HG02870 (cell line): ENCODE measurements around the gene HS3ST2.
"Not testable (repeated sequence)": the region's sequence is repeated elsewhere in the genome, so short reads cannot be mapped to it uniquely, and the experiment has no call there.

ENCODE experiments used
- ATAC-seq: cut with Tn5 transposase; IDR thresholded peaks from one replicate; pipeline ENCODE4 v1.9.1; 2021; ENCODE audit warnings: mild to moderate bottlenecking, moderate library complexity; ENCODE audit not compliant: unreplicated experiment

HS3ST2 gene

DNA sequence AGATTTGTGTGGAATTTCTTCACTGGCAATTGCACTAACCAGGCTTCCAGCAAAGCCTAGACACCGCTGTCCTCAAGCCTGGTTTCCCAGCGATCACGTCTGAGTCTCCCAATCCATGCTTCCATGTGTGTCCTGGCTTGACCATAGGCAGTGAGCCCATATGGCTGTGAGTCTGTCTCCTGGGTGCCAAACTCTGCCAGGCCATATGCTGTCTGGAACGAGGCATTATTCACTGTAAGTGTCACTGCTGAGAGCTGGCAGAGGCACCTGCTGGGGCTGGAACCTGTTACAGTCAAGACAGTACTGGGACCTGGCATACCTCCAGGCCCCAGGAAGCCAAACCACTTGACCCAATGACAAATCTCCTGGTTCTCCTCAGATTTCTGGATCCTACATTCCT lies 60.4 kb downstream of the HS3ST2 start:
- ATAC-seq, result no peak

DNA sequence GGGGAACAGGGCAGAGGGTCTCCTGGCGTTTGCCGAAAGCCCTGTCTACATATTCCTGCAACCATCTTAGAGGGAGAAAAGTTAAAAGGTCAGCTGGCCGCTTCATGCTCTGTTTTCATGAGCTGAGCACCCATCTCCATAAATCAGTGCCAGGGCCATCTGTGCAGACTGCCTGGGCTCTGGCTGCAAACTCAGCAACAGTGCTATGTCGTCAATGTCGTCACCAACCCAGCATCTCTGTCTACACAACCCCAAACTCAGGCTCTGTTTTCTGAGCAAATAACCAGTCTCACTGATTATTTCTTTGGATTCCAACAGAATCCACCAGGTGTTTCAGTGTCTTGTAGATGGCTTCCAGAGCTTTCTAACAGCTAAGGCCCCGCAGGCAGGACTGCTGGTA lies 65.0 kb downstream of the HS3ST2 start:
- ATAC-seq, result no peak

DNA sequence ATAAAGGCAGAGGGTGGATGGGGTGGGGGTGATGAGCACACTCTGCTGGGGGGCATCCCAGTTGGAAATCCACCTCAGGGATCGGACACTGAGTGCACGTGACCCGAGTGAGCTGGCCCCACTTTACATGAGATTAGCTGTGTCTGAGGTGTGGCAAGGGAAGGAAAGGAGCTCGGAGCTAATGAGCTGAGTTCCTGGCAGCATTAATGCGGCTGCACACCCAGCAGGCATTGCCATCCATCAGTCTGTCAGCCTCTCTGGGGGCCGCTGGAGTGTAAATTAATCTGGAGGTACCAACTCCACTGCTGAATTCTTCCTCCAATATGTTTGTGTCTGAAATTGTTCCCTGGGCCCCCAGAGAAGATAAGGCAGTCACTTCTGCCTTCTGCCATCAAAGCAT lies 65.5 kb downstream of the HS3ST2 start:
- no peak for ATAC-seq

DNA sequence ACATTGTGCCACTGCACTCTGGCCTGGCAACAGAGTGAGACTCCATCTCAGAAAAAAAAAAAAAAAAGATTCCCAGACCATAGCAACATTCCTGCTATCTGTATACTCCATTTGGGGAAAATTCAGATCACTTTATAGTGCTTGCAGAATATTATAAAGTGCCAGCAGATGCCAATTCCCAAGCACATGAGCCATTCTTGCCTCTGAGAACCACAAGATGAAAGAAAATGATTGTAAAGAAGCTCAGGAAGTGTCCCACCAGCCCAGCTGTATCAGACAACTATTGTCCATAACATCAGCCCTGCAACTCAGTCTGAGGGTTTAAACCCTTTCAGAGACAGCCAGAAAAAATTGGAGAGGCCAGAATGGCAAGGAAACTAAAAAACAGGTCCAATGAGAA lies 69.0 kb downstream of the HS3ST2 start:
- no peak for ATAC-seq

DNA sequence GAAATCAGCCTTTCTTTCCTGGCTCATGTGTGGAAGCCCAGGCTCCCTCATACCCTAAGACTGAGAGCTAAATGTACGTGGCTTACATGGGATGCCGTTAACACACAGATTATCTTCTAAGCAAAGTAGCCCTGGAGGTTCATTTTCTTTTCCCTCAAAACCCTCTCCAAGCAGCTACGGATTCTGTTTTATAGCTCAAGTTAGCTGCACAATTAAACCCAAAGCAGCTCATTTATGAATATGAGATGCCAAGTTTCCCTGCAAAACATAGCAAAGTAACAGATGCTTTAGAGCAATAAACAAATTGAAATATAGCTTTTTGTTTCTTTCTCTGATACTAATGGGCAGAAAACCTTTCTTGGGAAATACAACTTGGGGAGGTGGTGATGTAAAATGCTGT lies 72.0 kb downstream of the HS3ST2 start:
- ATAC-seq, result no peak

DNA sequence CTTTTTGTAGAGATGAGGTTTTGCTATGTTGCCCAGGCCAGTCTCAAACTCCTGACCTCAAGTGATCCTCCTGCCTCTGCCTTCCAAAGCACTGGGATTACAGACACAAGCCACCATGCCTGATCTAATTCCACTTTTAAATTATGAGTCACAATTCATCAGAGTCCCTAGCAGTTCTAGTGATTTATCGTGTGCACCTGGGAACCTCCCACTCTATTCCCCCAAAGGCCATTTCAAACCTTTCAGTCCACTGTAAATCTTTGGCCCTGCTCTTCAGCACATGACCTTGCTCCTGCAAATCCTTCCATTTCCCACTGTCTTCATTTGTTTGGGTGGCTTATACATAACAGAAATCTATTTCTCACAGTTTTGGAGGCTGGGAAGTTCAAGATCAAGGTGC lies 73.0 kb downstream of the HS3ST2 start:
- no peak for ATAC-seq

DNA sequence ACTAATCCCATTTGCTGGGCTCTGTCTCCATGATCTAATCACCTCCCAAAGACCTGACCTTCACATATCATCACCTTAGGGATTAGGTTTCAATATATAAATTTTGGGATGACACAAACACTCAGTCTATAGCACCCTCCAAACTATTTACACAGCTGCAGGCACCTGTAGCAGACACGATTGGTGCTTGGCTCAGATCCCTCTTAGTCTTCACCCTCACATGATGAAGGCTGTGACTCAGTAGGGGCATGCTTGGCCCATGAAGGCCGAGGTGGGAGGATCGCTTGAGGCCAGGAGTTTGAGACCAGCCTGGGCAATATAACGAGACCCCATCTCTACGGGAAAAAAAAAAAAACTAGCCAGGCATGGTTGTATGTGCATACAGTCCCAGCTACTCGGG lies 73.5 kb downstream of the HS3ST2 start:
- no peak for ATAC-seq

DNA sequence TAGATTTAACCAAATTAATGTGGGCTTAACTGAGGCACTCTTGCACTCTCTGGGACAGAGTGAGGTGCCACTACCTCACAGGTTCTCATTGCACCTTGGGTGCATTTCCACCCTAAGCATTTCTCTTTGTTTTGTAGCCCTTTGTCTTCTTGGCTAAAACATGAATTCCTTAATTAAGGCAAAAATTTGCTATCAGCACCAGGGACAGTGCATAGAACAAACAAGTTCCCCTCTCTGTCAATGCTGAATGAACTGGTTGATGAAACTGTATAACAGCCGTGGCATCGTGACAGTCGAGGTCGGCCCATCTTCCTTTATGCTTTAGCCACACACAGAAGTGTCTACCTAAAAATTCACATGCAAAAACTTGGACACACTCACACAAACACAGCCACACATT lies 74.8 kb downstream of the HS3ST2 start:
- no peak for ATAC-seq

DNA sequence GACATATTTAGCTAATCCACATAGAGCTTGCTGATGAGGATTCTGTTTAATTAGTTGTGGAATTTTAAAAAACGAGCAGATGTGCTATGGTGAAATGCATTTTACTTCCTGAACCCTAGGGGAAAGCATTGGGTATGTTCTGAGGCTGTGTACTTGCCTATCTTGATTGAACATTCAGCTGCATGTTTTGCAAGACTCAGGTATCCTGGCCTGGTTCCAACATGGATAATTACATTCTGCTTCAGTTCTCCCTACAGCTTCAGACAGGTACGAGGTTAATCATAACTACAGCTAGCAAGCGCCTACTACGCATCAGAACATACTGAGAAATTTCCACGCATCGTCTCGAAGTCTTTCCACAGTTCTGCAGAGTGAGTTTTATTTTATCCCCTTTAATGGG lies 77.0 kb downstream of the HS3ST2 start:
- ATAC-seq, result no peak

DNA sequence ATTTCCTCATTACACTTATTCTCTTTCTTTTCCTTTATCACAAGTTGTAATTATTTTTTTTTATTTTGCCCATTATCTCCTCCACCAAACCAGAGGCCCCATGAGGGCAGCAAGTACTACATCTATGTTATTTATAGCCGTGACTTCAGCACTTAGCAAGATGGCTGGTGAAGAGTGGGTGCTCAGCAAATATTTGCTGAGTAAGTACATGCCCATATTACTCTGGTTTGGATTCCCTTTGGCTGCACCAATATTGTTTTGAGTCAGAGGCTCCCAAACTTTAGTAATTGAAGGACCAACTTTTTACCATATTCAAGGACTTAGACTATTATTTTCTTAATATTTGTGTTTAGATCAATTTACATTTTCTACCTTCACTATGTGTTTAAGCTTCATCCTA lies 83.2 kb downstream of the HS3ST2 start:
- no peak for ATAC-seq

DNA sequence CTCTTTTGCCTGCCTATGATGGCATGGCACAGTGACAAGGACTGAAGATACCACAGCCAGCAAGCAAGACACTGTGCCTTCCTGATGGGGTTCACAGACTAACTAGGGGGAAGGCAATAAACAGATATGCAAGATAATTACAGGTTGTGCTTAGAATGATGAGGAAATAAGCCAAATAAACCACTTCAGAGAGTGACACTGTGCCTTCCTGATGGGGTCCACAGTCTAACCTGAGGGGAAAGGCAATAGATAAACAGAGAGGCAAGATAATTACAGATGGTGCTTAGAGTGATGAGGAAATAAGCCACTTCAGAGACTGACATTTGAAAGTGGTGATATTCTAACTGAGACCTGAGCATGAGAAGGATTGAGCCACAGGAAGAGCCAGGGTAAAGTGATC lies 84.2 kb downstream of the HS3ST2 start:
- ATAC-seq, result no peak

DNA sequence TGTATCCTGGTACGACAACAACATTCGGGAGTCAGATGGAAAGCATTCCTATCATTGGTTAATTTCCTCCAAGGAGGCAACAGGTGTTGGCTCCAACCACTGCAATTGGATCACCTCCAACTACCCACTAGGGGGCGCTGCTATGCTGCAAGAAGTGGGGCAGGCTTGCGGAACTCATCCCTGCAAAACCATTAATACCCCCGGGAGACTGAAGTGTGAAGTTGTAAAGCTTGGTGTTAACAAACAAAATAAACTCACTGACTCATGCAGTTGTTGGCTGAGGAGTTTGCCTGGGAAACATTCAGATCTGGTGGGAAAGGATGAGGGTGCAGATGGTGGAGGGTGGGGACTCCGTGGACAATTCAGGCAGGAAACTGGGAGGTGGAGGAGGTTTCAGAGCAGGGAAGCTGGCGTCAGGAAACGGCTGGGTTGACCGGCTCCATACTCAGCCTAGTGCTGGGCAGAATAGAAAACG lies 84.9 kb downstream of the HS3ST2 start:
- no peak for ATAC-seq

DNA sequence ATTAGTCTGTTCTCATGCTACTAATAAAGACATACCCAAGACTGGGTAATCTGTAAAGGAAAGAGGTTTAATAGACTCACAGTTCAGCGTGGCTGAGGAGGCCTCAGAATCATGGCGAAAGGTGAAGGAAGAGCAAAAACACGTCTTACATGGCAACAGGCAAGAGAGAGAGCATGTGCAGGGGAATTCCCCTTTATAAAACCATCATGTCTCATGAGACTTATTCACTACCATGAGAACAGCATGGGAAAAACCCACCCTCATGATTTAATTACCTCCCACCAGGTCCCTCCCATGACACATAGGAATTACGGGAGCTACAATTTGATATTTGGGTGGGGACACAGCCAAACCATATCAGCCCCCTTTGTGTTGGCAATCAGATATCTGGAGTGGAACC lies 85.6 kb downstream of the HS3ST2 start:
- not testable (repeated sequence) for ATAC-seq

DNA sequence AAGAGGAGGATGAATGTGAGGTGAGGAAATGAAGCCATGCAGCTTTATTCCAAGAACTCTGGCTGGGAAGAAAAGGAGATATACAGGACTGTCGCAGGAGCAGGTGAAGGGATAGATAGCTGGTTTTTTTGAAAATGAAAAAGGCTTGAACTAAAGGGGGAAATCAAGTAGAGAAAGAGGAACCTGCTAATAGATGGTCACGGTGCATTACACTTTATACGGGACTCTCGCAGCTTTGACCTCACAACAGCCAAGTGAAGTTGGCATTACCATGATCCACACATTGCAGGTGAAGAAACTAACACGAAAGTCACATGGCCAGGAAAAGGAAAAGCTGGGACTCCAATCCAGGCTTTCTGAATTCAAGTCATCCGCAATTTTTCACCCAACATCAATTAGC lies 86.9 kb downstream of the HS3ST2 start:
- no peak for ATAC-seq

DNA sequence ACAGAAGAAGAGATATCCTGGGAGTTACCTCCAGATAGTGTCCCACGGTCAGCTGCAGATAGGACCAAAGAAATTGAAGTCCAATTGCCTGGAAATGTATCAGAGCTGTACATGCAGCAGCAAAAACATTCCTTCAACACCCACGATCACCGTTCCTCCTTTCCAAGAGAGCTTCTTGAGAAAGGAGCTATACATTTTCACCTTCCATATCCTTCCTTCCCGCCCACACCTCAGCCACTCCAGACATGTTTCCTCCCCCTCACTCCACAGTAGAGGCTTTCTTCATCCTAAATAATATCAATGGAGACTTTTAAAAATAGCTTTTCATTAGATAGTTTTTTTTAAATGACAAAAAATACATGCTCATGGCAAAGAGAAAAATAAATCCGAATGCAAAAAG lies 87.6 kb downstream of the HS3ST2 start:
- ATAC-seq, result no peak

DNA sequence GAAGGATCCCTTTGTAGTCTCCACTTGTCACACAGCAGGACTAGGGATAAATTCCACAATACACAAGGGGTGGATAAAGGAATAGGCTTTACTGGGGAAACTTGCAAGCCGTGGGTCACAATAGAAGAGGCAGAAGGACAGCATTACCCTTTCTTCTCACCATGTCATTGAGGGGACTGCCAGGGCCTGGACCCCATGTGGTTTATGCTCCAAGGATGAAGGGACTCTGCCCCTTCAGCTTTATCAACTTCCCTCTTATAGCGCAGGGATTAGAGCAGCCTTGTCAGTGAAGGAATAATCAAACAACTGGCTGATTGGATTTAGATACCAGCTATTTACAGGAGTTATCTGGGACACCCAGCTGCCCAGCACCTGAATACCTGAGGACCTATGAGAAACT lies 89.8 kb downstream of the HS3ST2 start:
- no peak for ATAC-seq

DNA sequence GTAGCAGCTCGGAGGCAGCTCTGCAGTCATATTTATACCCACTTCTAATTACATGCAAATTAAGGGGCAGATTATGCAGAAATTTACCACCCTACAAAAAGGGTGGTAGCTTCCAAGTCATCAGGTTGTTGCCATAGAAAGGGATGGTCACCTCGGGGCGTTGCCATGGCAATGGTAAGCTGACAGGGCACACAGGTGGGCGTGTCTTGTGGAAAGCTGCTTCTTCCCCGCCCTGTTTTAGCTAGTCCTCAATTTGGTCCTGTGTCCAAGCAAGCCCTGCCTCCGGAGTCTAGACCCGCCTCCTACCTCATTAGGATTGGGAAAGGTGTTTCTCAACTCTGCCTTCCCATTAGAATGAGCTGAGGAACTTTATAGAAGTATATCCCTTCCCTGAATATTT lies 98.7 kb downstream of the HS3ST2 start:
- no peak for ATAC-seq

DNA sequence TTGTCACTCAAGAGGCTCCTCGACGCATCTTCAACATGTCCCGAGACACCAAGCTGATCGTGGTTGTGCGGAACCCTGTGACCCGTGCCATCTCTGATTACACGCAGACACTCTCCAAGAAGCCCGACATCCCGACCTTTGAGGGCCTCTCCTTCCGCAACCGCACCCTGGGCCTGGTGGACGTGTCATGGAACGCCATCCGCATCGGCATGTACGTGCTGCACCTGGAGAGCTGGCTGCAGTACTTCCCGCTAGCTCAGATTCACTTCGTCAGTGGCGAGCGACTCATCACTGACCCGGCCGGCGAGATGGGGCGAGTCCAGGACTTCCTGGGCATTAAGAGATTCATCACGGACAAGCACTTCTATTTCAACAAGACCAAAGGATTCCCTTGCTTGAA lies 101.0 kb downstream of the HS3ST2 start:
- ATAC-seq, result no peak

DNA sequence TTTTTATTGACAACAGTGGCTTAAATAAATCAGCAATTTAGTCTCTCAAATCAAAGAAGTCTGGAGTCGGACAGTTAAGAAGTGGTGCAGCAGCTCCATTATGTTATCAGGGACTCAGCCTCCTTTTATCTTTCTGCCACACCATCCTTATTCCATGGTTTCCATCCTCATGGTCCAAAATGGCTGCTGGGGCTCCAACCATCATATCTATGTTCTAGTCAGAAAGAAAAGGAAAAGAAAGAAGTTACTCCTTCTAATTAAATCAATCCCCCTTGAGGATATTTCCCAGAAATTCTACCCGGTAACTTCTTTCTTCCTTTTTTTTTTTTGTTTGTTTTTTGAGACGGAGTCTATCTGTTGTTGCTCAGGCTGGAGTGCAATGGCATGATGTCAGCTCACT lies 109.5 kb downstream of the HS3ST2 start:
- ATAC-seq, result no peak

DNA sequence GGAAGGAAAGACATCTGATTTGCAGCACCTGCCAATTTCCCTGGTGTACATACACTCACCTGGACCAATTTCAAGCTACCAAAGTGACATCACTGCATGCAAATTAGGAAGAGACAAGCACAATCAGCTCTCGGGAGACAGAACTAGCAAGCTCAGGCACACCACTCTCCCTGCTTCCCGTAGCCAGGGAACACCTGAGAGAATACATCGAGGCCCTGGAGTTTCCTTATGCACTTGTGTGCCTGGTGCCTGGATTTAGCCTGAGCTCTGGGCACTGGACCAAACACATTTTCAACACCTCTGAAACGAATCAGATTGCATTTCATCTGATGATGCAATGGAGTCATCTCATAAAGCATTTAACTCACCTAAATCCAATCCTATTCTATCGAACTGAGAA lies 110.5 kb downstream of the HS3ST2 start:
- ATAC-seq, result no peak

DNA sequence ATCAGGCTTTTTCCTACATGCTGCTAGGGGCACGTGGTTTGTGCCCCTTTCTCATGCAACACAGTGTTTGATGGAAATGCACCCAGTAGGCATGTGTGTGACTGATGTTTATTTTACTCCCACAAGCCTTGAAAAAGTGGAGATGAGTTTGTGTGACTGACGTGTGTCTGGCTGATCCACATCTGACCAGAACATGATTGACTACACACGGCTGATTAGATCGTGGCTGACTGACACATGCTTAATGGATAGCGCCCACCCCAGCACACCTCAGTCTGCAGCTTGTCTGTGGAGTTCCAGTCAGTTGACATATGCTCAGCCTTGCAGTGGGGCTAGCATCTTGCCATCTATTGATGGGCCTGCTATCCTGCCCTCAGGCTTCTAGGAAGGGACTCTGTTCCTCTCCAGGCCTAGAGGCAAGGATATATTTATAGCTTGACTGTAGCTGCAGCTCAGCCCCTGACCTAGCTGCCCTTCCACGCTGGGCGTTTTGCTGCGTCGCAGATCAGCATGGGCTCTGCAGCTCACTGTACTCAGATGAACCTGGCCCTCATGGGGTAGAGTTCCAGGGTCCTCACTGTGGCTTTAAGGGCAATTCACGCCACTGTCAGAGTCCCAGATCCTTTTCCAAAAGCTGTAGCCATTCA lies 112.3 kb downstream of the HS3ST2 start:
- ATAC-seq, result no peak

DNA sequence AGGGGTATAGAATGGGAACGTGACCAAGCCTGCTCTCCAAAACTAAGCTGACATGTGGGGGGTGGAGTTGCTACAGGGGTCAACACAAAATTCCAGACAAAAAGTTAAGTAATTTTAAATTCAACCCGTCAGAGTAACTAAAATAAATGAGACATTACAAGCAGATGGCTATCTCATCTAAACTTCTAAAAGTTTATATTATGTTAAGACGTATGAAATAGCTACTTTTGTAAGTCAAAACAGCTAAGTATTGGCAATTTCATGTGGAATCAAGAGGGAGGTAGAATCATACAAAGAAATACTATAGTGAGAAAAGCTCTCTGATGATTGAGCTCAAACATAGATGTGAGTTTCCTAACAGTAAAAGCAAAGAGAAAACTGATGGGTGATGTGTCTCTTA lies 113.3 kb downstream of the HS3ST2 start:
- no peak for ATAC-seq

DNA sequence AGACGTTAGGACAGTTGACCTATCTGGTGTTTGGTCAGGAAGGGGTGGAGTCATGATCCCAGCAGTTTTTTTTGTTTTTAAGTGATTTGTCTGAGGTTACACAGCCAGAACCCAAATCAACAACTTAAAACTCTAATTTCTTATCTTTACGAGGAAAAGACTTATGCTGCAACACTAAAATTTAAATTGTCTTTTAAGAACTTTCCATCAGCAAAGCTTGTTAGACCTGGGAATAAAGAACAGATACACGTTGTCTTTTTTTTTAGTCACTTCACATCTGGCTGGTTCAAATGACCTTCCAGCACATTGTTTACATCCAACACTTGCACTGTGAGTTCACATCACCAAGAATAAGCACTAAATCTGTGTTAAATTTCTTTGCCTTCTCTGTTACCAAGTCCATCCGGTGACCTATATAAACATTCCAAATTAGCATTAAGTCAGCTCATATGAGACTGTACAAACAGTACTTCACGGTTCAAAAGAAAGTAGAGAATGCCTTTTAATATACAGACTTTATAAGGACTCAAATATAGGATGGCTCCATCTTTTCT lies 115.0 kb downstream of the HS3ST2 start:
- no peak for ATAC-seq
